Measurements from ENCODE around the gene TRIM38.

The TRIM38 gene

DNA sequence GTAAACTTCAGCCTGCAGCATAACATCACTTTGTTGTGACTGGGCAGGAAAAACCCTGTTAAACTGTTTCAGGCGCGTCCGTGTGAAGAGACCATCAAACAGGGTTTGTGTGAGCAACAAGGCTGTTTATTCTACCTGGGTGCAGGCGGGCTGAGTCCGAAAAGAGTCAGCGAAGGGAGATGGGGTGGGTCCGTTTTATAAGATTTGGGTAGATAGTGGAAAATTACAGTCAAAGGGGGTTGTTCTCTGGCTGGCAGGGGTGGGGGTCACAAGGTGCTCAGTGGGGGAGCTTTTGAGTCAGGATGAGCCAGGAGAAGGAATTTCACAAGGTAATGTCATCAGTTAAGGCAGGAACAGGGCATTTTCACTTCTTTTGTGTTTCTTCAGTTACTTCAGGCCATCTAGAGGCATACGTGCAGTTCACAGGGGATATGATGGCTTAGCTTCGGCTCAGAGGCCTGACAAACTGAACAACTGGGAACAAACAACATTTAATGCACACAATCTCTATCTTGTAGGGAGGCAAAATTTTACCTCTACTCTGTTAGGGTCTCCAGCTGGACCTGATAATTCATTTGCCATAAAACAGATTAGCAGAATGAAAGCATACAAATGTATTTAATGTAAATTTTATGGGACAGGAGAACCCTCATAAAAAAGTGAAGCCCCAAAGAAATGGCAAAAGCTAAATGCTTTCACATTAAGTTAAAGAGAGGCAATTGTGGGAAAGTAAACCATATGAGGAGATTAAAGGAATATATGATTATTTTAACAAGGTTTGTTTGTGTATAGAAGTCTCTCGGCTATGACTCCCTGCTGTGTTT is 66.4 kb downstream of the TRIM38 start (continued):
- TF ChIP-seq YY2 (tag by site-specific recombination; IDR thresholded peaks at IDR 0.05) = no peak
- TF ChIP-seq ZNF585B (tag by site-specific recombination; IDR thresholded peaks at IDR 0.05) = no peak
- no peak for TF ChIP-seq ZNF302 (tag by site-specific recombination; IDR thresholded peaks at IDR 0.05; ENCODE audit: low read depth)
- TF ChIP-seq ZNF184 (tag by site-specific recombination; IDR thresholded peaks at IDR 0.05) = no peak
- TF ChIP-seq ZNF157 (tag by site-specific recombination; IDR thresholded peaks at IDR 0.05) = no peak
- no peak for TF ChIP-seq ZNF146 (tag by site-specific recombination; IDR thresholded peaks at IDR 0.05)
- peak; percentile 44; the same call in 1 of the 2 replicates for TF ChIP-seq ZNF629 (tag by site-specific recombination; IDR thresholded peaks at IDR 0.05)
- TF ChIP-seq ZNF701 (tag by site-specific recombination; IDR thresholded peaks at IDR 0.05) = no peak
- TF ChIP-seq ZNF132 (tag by site-specific recombination; IDR thresholded peaks at IDR 0.05; ENCODE audit: borderline replicate concordance) = no peak
- TF ChIP-seq SETDB1 (IDR thresholded peaks at IDR 0.05; ENCODE audit: insufficient read length, low read length) = no peak
- no peak for TF ChIP-seq ZNF416 (tag by site-specific recombination; IDR thresholded peaks at IDR 0.05)
- TF ChIP-seq ZNF248 (tag by site-specific recombination; IDR thresholded peaks at IDR 0.05) = no peak
- no peak for TF ChIP-seq ZNF560 (tag by site-specific recombination; IDR thresholded peaks at IDR 0.05; ENCODE audit: borderline replicate concordance)
- peak; percentile 67 for TF ChIP-seq ZXDB (tag by site-specific recombination; IDR thresholded peaks at IDR 0.05)
- TF ChIP-seq ZBTB21 (tag by site-specific recombination; IDR thresholded peaks at IDR 0.05) = no peak
- TF ChIP-seq ZNF175 (tag by site-specific recombination; IDR thresholded peaks at IDR 0.05) = no peak
- TF ChIP-seq KLF9 (tag by site-specific recombination; IDR thresholded peaks at IDR 0.05; ENCODE audit: low read depth) = no peak
- TF ChIP-seq, protein P1, sequence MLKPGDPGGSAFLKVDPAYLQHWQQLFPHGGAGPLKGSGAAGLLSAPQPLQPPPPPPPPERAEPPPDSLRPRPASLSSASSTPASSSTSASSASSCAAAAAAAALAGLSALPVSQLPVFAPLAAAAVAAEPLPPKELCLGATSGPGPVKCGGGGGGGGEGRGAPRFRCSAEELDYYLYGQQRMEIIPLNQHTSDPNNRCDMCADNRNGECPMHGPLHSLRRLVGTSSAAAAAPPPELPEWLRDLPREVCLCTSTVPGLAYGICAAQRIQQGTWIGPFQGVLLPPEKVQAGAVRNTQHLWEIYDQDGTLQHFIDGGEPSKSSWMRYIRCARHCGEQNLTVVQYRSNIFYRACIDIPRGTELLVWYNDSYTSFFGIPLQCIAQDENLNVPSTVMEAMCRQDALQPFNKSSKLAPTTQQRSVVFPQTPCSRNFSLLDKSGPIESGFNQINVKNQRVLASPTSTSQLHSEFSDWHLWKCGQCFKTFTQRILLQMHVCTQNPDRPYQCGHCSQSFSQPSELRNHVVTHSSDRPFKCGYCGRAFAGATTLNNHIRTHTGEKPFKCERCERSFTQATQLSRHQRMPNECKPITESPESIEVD (tag by site-specific recombination; IDR thresholded peaks at IDR 0.05) = peak; percentile 98
- TF ChIP-seq, protein P2, sequence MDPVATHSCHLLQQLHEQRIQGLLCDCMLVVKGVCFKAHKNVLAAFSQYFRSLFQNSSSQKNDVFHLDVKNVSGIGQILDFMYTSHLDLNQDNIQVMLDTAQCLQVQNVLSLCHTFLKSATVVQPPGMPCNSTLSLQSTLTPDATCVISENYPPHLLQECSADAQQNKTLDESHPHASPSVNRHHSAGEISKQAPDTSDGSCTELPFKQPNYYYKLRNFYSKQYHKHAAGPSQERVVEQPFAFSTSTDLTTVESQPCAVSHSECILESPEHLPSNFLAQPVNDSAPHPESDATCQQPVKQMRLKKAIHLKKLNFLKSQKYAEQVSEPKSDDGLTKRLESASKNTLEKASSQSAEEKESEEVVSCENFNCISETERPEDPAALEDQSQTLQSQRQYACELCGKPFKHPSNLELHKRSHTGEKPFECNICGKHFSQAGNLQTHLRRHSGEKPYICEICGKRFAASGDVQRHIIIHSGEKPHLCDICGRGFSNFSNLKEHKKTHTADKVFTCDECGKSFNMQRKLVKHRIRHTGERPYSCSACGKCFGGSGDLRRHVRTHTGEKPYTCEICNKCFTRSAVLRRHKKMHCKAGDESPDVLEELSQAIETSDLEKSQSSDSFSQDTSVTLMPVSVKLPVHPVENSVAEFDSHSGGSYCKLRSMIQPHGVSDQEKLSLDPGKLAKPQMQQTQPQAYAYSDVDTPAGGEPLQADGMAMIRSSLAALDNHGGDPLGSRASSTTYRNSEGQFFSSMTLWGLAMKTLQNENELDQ (tag by site-specific recombination; IDR thresholded peaks at IDR 0.05; ENCODE audit: low read depth) = no peak
- TF ChIP-seq ZNF548 (tag by site-specific recombination; IDR thresholded peaks at IDR 0.05) = no peak
- TF ChIP-seq ZNF830 (tag by site-specific recombination; IDR thresholded peaks at IDR 0.05; ENCODE audit: low read depth) = no peak
- TF ChIP-seq BCL11A (tag by site-specific recombination; IDR thresholded peaks at IDR 0.05; ENCODE audit: low read depth) = peak; percentile 85; the same call in 1 of the 2 replicates
- TF ChIP-seq ZNF521 (tag by site-specific recombination; IDR thresholded peaks at IDR 0.05) = no peak
- TF ChIP-seq ZNF707 (tag by site-specific recombination; IDR thresholded peaks at IDR 0.05) = no peak
- TF ChIP-seq OSR2 (tag by site-specific recombination; IDR thresholded peaks at IDR 0.05) = peak; percentile 95
- TF ChIP-seq YY1 (tag by site-specific recombination; IDR thresholded peaks at IDR 0.05) = no peak; the same call in 1 of the 2 replicates
- no peak for TF ChIP-seq ZNF660 (tag by site-specific recombination; IDR thresholded peaks at IDR 0.05)
- TF ChIP-seq SCRT2 (tag by site-specific recombination; IDR thresholded peaks at IDR 0.05) = no peak
- peak; percentile 94 for TF ChIP-seq OVOL3 (tag by site-specific recombination; IDR thresholded peaks at IDR 0.05)
- TF ChIP-seq, protein P3, sequence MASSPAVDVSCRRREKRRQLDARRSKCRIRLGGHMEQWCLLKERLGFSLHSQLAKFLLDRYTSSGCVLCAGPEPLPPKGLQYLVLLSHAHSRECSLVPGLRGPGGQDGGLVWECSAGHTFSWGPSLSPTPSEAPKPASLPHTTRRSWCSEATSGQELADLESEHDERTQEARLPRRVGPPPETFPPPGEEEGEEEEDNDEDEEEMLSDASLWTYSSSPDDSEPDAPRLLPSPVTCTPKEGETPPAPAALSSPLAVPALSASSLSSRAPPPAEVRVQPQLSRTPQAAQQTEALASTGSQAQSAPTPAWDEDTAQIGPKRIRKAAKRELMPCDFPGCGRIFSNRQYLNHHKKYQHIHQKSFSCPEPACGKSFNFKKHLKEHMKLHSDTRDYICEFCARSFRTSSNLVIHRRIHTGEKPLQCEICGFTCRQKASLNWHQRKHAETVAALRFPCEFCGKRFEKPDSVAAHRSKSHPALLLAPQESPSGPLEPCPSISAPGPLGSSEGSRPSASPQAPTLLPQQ (tag by site-specific recombination; IDR thresholded peaks at IDR 0.05) = no peak
- peak; percentile 41; the same call in 1 of the 2 replicates for TF ChIP-seq GLIS2 (tag by site-specific recombination; IDR thresholded peaks at IDR 0.05)
- no peak for TF ChIP-seq ZBTB7A (tag by site-specific recombination; IDR thresholded peaks at IDR 0.05; ENCODE audit: low read depth)
- TF ChIP-seq, protein P4, sequence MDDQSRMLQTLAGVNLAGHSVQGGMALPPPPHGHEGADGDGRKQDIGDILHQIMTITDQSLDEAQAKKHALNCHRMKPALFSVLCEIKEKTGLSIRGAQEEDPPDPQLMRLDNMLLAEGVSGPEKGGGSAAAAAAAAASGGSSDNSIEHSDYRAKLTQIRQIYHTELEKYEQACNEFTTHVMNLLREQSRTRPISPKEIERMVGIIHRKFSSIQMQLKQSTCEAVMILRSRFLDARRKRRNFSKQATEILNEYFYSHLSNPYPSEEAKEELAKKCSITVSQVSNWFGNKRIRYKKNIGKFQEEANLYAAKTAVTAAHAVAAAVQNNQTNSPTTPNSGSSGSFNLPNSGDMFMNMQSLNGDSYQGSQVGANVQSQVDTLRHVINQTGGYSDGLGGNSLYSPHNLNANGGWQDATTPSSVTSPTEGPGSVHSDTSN (CRISPR knock-in tag; IDR thresholded peaks at IDR 0.05) = no peak
- no peak for TF ChIP-seq ZNF354C (tag by site-specific recombination; IDR thresholded peaks at IDR 0.05; ENCODE audit: borderline replicate concordance, low read depth)
